SK-N-MC (cell line): Measurements from ENCODE around the gene KLB.
"Not testable (repeated sequence)": the region's sequence is repeated elsewhere in the genome, so short reads cannot be mapped to it uniquely, and the experiment has no call there.

Experiments
- EZH2 ChIP-seq: fragments of 200-600 bp; sonication (generic); IDR thresholded peaks from one replicate; pipeline ENCODE4 v1.6.1; 2017; ENCODE audit warnings: antibody characterized with exemption
- POLR2AphosphoS5 ChIP-seq: IDR thresholded peaks from 2 replicates; pipeline ENCODE4 v1.6.1; 2012; ENCODE audit warnings: mild to moderate bottlenecking, low read depth, low read length, borderline replicate concordance

- not testable (repeated sequence) for TF ChIP-seq EZH2, POLR2AphosphoS5
Observed at GRCh38 chr4:39458161-39458504, 51.4 kb downstream of the KLB start.
